T-helper 1 cell treated with Interleukin-12 subunit alpha and Interleukin-12 subunit beta and Interleukin-4 antibody, amounts not matched to agents 30 ng/mL and 1 ng/mL, for 36 hours (primary cell): ENCODE data around the gene NEK9. TPM values are rescaled to one million over a fixed set of nuclear protein-coding genes. Genes with fewer than 3 reads are reported as not detected.

ENCODE experiments used
- intact Hi-C: fragments of 100-400 bp; cut with micrococcal nuclease; formaldehyde crosslinking; loops from one replicate; pipeline ENCODE4 v1.15.1; 2024
- total RNA-seq: library from RNA; stranded (reverse); gene quantifications from 2 replicates; pipeline ENCODE4 v1.2.3, GENCODE V29; 2022

Gene NEK9
- total RNA-seq, 1 donor from 2014 or later: 83.5 TPM

DNA sequence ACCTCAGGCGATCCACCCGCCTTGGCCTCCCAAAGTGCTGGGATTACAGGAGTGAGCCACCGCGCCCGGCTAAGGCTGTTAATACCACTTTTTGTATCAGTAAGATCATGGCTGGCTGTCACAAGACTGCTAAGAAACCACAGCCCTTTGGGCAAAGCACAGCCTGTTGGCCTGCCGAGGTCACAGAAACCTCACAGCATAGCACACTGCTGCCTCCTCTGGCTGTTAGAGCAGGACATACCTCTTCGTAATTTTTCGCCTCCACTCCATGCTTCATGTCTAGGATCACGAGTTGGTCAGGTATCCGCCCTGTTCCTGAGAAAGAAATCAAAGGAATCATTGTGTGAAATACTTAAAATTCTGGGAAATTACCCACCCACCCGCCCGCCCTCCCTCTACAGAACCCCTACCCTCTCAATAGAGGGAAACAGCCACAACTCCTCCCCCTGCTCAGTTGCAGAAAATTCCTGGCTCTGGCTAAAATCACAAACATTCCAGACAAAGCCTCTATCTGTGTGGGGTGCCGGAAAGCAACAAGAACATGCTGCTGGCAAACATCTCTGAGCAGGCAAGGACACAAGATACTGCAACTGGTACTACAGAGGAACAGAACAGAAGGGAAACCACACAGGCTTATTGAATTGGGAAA is 20.7 kb upstream of the NEK9 start:
- intact Hi-C loops: no loop called here

DNA sequence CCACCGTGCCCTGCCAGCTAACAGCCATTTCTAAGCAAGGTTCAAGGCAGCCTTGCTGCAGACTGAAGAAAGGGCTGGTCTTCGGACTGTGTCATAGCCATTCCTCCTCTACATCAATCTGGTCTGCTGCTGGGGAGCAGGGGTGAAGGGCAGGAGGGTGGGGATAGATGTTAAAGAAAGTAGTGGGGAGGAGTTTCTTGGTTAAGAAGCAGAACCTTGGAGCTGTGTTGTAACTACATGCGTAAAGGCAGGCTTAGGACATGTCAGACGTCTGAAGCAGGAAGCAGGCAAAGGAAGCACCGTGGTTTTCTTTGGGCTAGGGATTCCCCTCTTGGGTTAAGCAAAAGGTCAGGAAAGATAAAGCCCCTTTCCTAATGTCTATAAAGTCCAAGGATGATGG is 18.1 kb upstream of the NEK9 start:
- intact Hi-C loops: loop anchor here (1.0 kb wide), 1 partner anchor 8 kb away; no protein-coding TSS in a partner anchor

DNA sequence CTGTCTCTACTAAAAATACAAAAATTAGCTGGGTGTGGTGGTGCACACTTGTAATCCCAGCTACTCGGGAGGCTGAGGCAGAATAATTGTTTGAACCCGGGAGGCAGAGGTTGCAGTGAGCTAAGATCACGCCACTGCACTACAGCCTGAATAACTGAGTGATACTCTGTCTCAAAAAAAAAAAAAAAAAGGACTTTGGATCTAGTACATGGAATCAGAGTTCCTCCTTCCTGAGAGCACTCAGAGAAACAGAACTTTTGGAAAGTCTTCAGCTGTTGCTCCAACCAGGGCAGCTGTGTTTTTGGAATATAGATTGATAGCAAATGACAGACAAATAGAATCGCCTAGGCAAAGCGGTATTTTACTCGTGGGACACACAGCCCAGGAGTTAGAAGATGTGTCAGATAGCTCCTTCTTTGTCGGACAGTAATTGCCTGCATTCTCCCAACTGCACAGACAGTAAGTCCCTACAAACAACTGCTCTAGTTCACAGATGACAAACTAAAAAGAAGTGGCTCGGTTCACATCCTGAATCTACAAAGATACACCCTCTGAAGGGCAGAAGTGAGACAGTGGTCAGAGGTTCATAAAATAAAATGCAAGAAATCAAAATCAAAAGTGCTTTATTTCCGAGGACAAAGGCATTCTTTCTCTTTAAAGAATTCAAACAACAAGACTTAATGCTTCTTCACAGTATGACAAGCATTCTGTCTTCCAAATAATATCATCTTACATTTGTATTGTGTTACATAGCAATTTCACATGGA is 17.1 kb upstream of the NEK9 start:
- intact Hi-C loops: no loop called here

DNA sequence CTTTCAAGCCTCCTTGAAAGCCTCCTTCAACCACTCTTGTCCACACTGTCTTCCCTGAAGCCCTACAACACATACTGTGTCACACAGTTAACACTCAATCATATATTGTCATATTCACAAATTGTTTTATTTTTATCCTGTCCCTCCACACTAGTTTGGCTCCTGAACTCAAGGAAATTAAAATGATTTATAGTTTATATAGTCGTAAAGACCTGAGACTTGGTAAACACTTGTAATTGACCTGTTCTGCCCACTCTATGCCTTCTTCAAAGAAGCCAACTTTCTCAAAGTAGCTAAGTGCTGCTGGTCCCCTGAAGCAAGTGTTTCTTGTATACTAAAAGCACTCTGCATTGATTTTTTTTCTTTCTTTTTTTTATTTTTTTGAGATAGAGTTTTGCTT is 15.6 kb upstream of the NEK9 start:
- intact Hi-C loops: no loop called here

GRCh38 chr14:75141967-75142366 is 15.1 kb upstream of the NEK9 start:
- intact Hi-C loops: no loop called here

DNA sequence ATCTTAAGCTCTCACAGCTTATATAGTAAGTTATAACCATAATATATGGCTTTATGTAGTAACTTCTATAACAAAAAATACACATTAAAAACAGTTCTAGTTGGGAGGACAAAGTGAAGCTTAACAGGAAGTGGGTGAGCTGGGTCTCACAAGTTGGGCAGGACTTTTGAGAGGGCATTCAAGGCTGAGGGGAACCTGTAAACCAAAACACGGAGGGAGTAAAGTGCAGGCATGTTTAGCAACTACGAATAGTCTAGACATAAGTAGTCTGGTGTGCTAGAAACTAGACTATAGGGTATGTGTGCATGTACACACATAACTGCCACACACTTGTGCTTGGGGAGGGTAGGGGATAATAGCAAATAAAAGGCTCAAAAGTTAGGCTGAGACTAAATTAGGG is 14.2 kb upstream of the NEK9 start:
- intact Hi-C loops: no loop called here

DNA sequence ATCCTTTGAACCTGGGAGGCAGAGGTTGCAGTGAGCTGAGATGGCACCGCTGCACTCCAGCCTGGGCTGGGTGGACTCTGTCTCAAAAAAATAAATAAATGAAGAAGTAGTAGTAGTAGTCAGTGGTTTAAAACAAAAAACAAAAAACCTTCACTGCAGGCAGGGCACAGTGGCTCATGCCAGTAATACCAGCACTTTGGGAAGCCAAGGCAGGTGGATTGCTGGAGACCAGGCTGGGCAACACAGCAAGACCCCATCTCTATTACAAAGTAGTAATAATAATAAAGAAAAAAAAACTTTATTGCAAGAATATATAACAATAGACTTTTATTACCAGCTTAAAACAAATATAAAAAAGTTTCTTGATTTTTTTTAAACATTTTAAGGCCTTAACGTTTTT is 13.8 kb upstream of the NEK9 start:
- intact Hi-C loops: no loop called here

- intact Hi-C loops: loop anchor here (2.0 kb wide), 1 partner anchor 18 kb away; no protein-coding TSS in a partner anchor
Measured at GRCh38 chr14:75139185-75139584, 12.3 kb upstream of the NEK9 start.

GRCh38 chr14:75138492-75138891 is 11.6 kb upstream of the NEK9 start:
- intact Hi-C loops: loop anchor here (2.0 kb wide), 1 partner anchor 18 kb away; no protein-coding TSS in a partner anchor

DNA sequence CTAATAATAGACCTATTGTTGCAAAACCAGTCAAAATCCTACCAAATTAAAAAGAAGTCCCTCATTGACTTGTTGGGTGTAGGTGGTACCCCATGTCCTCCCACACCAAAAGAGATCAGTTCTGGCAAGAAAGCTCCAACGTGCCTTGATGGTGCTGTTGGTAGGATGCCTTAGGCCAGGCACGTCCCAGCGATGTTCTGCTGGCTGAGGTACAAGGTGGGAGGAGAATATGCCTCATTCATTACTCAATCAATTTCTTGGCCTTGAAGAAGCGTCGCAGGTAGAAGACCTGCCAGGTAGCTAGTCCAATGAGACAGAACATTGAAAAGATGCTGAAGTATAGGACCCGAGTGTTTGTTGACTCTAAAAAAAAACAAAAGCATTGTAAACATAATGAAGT is 7.8 kb upstream of the NEK9 start:
- intact Hi-C loops: no loop called here

DNA sequence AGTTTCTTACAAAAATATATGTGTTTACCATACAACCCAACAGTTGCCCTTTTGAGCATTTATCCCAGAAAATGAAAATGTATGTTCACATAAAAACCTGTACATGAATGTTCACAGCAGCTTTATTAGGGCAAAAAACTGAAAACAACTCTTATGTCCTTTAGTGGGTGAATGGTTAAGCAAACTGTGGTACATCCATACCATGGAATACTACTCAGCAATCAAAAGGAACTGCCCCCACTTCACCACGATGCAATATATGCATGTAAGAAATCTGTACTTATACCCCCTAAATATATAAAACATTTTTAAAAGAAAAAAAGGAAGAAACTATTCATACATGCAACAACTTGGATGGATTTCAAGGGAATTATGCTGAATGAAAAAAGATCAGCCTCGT is 6.7 kb upstream of the NEK9 start:
- intact Hi-C loops: loop anchor here (2.0 kb wide), 2 partner anchors 355 to 521 kb away; no protein-coding TSS in a partner anchor

DNA sequence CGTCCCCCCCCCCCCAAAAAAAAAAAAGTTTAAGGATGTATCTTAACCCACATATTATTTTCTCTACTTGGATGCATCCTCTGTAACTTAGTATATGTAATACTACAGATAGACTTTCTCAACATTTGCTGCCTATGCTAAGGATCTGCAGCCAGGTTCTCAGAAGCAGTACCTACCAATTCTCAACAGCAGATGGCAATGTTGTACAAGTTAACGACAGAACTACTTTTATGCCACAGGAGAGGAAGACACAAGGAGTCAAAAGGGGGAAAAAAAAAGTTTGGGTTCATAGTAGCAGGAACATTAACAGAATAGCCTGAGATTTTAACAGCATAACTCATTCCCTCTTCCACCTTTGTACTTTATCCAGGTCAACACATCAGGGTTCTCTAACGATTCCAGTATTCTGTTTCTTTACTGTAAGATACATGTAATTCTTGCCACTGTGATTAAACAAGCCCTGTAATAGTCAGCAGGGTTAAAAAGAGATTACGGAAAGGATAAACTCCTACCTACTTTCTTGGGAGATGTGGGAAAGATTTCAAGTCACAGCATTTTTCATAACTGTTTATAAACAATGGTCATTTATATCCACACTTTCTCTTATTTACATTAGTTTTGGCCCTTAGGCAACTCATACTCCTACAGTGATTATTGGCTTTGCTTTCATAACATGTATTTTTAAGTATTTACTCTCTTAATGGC is 5.7 kb upstream of the NEK9 start:
- intact Hi-C loops: loop anchor here (1.0 to 2.0 kb wide), 7 partner anchors 44 to 522 kb away; partner anchors contain the start of gene TMED10

- intact Hi-C loops: loop anchor here (5.0 kb wide), 1 partner anchor 854 kb away; the partner anchor contains the start of gene TGFB3
Measured at GRCh38 chr14:75128596-75128990, 1.7 kb upstream of the NEK9 start.

GRCh38 chr14:75127903-75128595 is 1.2 kb upstream of the NEK9 start:
- intact Hi-C loops: loop anchor here (1.0 to 5.0 kb wide), 9 partner anchors 48 to 854 kb away; partner anchors contain the start of genes ERG28, TGFB3, TMED10 and TTLL5

GRCh38 chr14:75127474-75127820 is 599 bp upstream of the NEK9 start:
- intact Hi-C loops: loop anchor here (1.0 to 5.0 kb wide), 9 partner anchors 49 to 855 kb away; partner anchors contain the start of genes ERG28, TGFB3, TMED10 and TTLL5

DNA sequence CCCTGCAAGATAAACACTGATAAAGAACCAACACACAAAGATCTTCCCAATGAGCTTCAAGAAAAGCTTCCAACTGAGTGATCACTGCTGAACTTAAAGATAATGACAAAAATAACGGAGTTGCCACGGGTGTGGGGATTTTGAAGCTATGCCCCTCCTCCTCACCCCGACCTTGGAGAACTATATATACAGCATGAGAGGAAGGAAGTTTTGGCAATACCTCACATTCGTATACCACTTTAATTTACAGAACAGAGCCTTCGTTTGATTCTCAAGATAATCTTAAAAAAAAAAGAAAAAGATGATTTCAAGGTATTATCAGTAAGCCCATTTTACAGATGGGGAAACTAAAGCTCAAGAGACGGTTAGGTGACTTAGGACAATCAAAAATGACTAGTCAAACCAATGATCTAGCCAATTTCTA is 715 bp downstream of the NEK9 start:
- intact Hi-C loops: loop anchor here (1.0 to 5.0 kb wide), 7 partner anchors 57 to 856 kb away; partner anchors contain the start of genes EIF2B2, ERG28, TGFB3 and TTLL5

- intact Hi-C loops: loop anchor here (1.0 to 5.0 kb wide), 7 partner anchors 57 to 857 kb away; partner anchors contain the start of genes EIF2B2, ERG28, TGFB3 and TTLL5
Measured at GRCh38 chr14:75125617-75126016, 1.2 kb downstream of the NEK9 start.

- intact Hi-C loops: no loop called here
Measured at GRCh38 chr14:75123991-75124390, 2.9 kb downstream of the NEK9 start.

DNA sequence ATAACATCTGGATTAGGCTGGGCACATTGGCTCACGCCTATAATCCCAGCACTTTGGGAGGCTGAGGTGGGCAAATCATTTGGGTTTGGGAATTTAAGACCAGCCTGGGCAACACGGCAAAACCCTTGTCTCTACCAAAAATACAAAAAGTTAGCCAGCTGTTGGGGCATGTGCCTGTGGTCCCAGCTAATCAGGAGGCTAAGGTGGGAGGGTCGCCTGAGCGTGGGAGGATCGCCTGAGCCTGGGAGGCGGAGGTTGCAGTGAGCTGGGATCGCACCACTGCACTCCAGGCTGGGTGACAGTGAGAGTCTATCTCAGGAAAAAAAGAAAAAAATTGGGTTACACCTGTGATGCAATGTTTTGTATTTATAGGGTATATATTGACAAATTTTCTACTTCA is 5.3 kb downstream of the NEK9 start:
- intact Hi-C loops: no loop called here

GRCh38 chr14:75120541-75121291 is 6.1 kb downstream of the NEK9 start:
- intact Hi-C loops: no loop called here
